Spleen (tissue), 7 donors: ENCODE data around the gene VCPKMT.

ENCODE experiments used
- CTCF ChIP-seq, 11 experiments: fragments of 200-600 bp in 7 of 11; fragments of 450-650 bp in 4 of 11; sonication (generic) in 4 of 11; IDR thresholded peaks in 8 of 11; conservative IDR thresholded peaks in 3 of 11; 1 replicate in 7 of 11; 2 replicates in 4 of 11; pipeline versions ENCODE4 v1.4.0 to v1.8.0; 2016 to 2021; ENCODE audit warnings: antibody characterized with exemption in 11 of 11, inconsistent platforms in 4 of 11, mild to moderate bottlenecking in 1 of 11
- POLR2A ChIP-seq, 3 donors: fragments of 450-650 bp; IDR thresholded peaks; one replicate each; pipeline ENCODE4 v1.5.1; 2017; ENCODE audit warnings: antibody characterized with exemption in 3 of 3, mild to moderate bottlenecking in 1 of 3
- donor health status: DM: no; HTN: no; CAD: no; lungs with moderate emphysema.
- donor health status: DM: no; HTN: no; CAD: no.
- donor health status: DM: no; HTN: no; CAD: no.

- no peak for TF ChIP-seq CTCF (IDR thresholded peaks at IDR 0.05 in 8 of 11, conservative IDR thresholded peaks at IDR 0.05 in 3 of 11)
- TF ChIP-seq POLR2A (IDR thresholded peaks at IDR 0.05), result no peak
Measured at GRCh38 chr14:50070230-50070629, 46.1 kb downstream of the VCPKMT start.
